NCI-H82 treated with DMSO at 0.1 percent for 48 hours (cell line): ENCODE results near the gene ZFY.
"Not testable (repeated sequence)": the region's sequence is repeated elsewhere in the genome, so short reads cannot be mapped to it uniquely, and the experiment has no call there.

Experiments
- DNase-seq: peaks from one replicate; lab custom pipeline; 2025; ENCODE audit not compliant: unreplicated experiment; lab: John Stamatoyannopoulos, UW

The ZFY gene

DNA sequence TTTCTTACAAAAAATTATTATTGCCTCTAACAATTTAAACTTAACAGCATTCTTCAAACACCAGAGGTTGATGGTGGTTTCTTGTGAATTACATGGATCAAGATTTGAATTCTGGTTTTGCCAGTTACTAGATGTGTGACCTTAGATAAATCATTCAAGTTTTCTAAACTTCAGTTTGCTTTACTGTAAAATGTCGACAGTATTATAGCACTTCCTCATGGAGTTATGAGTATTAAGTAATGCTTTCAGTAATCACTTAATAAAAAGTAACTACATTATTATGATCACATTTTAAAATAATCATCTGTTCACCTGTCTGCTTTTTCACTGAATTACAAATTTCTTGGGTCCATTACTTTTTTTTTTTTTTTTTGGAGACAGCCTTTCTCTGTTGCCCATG, 37.5 kb downstream of the ZFY start:
- no peak for DNase-seq

DNA sequence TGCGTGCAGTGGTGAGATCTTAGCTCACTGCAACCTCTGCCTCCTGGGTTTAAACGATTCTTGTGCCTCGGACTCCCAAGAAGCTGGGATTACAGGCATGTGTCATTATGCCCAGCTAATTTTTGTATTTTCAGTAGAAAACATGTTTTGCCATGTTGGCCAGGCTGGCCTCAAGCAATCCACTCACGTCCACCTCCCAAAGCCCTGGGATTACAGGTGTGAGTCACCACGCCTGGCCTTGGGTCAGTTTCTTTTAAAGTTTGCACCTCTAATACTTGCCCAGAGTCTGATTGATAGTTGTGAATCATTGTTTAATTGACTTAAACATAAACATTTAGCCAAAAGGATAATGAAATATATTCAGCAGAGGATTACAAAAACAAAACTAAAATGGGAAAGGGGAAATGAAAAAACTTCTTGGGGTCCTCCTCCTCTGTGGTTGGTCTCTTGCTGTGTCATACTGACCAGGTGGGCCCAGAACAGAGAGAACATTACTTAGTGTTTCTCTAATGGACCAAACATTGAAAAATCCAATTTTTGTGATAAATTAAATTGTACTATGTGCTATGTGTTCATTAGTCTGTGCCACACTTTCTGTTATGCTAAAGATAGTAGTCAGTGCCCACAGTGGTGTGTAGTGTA, 38.0 kb downstream of the ZFY start:
- no peak for DNase-seq

DNA sequence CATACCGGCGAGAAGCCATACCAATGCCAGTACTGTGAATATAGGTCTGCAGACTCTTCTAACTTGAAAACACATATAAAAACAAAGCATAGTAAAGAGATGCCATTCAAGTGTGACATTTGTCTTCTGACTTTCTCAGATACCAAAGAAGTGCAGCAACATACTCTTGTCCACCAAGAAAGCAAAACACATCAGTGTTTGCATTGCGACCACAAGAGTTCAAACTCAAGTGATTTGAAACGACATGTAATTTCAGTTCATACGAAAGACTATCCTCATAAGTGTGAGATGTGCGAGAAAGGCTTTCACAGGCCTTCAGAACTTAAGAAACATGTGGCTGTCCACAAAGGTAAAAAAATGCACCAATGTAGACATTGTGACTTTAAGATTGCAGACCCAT, 44.1 kb downstream of the ZFY start:
- no peak for DNase-seq

DNA sequence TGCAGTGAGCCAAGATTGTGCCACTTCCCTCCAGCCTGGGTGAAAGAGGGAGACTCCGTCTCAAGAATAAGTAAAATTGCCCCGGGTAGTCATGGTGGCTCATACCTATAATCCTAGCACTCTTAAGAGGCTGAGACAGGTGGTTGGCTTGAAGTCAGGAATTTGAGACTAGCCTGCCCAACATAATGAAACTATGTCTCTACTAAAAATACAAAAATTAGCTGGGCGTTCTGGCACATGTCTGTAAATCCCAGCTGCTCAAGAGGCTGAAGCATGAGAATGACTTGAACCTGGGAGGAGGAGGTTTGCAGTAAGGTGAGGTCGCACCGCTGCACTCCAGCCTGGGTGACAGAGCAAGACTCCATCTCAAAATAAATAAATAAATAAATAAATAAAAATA, 49.3 kb downstream of the ZFY start:
- no peak for DNase-seq

DNA sequence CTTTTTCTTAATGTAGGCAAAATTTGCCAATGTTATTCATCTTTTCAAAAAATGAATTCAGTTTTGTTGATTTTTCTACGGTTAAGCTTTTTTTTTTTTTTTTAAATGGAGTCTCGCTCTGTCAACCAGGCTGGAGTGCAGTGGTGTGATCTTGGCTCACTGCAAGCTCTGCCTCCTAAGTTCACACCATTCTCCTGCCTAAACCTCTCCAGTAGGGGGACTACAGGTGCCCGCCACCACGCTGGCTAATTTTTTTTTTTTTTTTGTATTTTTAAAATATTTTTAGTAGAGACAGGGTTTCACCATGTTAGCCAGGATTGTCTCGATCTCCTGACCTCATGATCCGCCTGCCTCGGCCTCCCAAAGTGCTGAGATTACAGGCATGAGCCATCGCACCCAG, 52.0 kb downstream of the ZFY start:
- DNase-seq = not testable (repeated sequence)

DNA sequence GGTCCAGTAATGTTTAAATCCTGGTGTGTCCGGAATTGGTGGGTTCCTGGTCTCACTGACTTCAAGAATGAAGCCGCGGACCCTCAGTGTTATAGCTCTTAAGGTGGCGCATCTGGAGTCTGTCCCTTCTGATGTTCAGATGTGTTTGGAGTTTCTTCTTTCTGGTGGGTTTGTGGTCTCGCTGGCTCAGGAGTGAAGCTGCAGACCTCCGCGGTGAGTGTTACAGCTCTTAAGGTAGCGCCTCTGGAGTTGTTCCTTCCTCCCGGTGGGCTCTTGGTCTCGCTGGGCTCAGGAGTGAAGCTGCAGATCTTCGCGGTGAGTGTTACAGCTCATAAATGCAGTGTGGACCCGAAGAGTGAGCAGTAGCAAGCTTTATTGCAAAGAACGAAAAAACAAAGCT, 62.2 kb downstream of the ZFY start:
- DNase-seq = not testable (repeated sequence)

DNA sequence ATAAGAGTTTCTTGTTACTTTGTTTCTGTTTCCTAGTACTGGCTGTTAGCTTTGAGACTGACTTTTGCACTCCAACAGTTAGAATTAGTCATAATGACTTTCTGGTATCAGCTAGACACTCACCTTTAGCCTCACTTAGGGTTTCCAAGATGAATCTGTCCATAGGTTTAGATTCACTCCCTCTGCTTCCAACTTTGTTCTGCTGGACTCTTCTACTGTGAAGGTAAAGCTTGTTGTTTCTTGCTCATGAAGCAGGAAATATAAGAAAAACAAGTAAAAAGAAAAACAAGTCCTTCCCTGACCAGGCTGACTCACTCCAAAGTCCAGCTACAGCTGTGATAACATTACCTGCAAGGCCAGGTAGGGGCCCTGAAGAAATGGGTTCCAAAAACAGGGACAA, 67.0 kb downstream of the ZFY start:
- no peak for DNase-seq

DNA sequence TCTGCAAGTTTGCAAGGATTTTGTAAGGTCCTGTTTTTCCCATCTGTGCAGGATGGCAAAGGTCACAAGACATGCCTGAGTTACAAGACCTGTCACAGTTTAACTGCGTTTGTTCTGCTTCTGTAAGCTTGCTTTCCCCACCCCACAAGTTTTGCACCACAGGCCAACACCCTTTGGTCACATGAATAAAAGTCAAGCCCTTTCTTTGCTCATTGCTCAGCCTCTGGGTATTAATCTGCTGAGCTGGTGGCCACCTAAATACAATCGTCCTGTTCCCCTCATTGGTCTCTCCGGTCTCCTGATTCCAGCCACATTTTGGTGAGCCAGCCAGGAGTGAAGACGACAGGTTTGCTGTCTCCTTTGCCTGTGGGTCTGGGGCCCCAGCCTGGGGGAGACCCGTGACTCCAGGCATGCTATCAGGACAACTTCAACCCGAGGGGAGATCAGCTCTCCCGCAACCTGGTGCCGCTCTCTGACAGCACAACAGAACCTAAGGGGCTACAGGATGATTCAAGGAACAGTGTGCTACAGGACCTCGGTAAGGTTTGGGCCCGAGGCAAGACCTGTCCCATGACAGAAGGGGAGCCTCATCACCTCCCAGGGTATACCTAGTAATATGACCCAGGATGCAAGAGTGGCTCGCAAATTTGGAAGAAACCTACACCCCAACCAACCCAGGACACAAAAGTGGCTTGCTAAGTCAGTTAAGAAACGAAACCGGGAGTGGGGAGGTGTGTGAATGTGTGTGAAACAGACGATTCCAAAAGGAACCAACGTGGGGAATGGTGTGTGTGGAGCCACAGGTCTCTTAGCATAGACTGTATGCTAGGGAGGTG, 67.7 kb downstream of the ZFY start:
- DNase-seq = no peak

DNA sequence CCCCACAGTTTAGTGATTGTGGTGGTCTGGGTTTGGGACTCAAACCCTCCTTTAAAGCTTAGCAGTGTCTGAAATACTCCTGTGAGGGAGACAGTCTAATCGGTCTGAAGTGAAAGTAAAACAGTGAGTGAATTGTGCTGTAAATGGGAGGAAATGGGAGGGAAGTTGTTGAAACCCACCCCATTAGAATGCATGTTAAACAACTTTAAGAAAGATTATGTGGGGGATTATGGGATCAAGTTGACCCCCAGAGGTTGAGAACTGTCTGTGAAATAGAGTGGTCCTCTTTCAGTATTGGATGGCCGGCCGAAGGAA, 68.3 kb downstream of the ZFY start:
- DNase-seq = no peak

DNA sequence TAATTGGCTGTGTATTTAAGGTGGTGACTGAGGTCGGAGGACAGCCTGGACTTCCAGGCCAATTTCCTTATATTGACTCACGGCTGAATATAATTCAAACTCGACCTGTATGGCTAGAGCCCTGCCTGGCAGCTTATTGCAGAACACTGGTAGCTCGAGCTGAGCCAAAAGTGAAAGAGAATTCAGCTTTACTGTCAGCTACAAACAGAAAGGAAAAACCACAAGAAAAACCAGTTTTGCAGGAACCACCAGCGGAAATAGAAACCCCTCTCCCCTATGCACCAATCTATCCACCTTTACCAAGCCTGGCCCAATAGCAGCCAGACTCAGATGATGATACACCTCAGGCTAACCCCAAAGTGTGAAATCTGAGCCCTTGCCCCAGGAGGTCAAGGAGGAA, 68.7 kb downstream of the ZFY start:
- DNase-seq = no peak

DNA sequence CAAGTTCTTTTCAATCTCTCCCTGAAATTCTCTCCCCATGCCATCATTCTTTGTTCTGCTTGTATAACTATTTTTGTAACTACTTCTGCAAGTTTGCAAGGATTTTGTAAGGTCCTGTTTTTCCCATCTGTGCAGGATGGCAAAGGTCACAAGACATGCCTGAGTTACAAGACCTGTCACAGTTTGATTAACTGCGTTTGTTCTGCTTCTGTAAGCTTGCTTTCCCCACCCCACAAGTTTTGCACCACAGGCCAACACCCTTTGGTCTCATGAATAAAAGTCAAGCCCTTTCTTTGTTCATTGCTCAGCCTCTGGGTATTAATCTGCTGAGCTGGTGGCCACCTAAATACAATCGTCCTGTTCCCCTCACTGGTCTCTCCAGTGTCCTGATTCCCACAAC, 70.8 kb downstream of the ZFY start:
- not testable (repeated sequence) for DNase-seq

DNA sequence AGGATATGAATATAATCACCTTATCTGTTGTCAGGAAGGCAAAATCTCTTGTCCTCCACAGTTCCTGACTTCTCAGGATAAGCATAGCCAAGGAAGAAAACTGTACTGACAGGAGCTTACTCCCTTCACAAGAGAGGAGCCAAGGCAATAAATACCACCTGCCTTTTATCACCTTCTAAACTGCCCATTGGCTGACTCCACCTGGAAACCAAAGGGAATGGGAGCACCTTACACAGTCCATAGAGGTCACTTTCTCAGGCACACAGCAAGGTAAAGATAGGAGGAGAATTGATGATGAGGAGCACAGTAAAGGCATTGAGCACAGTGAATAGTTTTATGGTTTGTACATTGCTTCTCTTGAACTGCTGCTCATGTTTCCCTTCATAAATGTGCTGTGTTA, 72.8 kb downstream of the ZFY start:
- no peak for DNase-seq

DNA sequence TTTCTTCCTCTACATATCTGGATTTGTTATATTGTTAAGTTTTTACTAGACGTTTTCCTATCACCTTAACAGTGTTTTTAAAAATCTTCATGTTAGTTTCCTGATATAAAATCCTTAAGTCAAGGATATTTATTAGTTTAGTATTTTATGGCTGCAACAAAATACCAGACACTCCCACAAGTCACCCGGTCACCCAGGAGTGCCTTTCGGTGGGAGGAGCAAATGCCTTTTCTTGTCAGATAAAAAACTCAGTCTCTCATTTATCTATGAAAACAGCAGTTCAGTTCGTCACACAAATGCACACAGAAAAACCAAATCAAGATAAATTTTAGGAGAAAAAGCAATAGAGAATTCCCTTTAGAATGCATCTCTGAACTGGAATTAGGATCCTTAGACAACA, 77.0 kb downstream of the ZFY start:
- no peak for DNase-seq

DNA sequence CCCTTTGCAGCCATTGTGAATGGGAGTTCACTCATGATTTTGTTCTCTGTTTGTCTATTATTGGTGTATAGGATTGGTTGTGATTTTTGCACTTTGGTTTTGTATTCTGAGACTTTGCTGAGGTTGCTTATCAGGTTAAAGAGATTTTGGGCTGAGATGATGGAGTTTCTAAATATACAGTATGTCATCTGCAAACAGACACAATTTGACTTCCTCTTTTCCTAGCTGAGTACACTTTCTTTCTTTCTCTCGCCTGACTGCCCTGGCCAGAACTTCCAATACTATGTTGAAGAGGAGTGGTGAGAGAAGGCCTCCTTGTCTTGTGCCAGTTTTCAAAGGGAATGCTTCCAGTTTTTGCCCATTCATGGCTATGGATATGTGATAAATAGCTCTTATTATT, 81.4 kb downstream of the ZFY start:
- DNase-seq = no peak

DNA sequence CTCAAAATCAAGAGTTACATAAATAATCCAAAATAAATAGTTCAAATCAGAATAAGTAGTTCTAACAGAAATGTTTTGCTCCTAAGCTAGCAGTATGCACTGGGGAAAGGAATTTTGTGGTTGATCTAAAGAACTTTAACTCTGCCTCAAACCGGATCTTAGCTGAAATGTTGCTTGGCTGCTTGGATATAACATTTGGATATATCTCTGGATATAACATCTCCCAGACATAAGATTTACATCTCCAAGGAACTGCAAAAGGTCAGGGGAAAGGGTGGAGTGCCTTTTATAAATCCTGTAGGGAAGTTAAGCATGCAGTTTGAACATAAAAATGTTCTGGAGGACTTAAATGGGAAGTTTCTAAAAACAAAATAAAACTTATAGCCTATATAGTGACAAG, 83.4 kb downstream of the ZFY start:
- no peak for DNase-seq

DNA sequence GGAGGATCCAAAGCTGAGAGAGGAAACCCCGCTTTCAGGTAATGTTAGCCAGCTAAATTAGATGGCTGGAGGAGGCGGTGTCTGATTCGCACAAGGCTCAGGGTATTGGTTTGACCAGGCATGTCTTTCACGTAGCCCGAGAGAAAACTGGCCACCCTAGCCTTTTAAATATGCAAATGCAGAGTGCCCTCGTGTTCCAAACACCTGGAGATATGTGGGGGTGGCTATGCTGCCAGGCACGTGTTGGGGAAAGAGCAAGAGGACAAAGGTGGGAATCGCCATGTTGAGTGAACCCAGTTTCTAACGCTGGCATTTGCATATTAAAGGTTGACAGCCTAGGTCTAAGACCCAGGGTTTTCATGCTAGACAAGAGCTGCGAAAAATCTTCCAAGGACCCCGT, 84.4 kb downstream of the ZFY start:
- no peak for DNase-seq

DNA sequence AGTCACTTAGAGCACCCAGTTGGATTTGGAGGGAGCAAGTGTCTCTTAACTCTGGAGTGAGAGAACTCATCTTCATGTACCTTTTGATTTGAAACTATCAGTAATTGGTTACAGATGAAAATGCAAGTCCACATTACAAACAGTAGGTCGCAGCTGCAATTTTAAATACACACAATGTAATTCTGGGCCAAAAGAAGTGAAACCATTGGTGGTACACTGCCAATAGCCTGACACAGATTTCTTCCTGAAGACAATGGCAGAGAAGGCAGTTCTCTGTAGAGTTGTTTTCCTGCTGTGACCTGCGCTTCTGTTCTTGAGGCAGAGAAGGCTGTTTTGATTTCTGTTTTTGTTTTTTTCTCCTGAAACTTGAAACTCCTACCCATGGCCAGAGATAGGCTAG, 86.0 kb downstream of the ZFY start:
- DNase-seq = no peak

DNA sequence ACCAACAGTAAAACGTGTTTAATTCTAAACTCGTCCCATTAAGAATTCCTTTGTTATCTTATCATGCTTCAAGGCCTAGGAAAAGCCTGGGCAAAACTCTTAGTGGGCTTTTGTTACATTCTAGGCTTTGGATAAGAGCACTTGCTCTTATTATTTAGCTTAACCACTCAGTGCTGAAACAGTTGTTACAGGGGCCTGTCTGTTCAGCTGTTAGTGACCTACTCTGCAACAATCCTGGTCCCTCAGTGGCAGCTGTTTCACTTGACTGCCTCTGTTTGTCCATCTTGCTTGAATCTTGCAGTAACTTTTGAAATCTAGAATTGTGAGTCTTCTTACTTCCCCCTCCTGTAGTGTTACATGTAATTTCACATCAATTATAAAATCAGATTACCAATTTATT, 88.4 kb downstream of the ZFY start:
- DNase-seq = no peak

DNA sequence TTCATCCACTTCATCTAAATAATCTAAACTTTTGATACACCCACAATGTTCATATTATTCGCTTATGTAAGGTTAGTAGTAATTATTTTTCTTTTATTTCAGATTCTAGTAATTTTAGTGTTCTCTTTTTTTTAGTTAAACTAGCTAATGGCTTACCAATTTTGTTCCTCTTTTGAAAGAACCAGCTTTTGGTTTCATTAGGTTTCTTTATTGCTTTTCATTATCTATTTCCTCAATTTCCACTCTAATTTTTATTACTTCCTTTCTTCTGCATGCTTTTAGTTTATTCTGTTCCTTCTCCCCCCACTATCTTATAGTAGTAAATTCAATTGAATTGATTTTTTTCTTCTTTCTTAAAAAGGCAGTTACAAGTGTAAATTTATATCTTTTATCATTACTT, 90.2 kb downstream of the ZFY start:
- no peak for DNase-seq
